SK-N-MC (cell line): ENCODE results near the gene CEP72.
"Not testable (repeated sequence)": the region's sequence is repeated elsewhere in the genome, so short reads cannot be mapped to it uniquely, and the experiment has no call there.

Source experiments
- EZH2 ChIP-seq: fragments of 200-600 bp; sonication (generic); IDR thresholded peaks from one replicate; pipeline ENCODE4 v1.6.1; 2017; ENCODE audit warnings: antibody characterized with exemption
- FOXP2 ChIP-seq: optimal IDR thresholded peaks from 2 replicates; pipeline ENCODE3; 2011; ENCODE audit warnings: mild to moderate bottlenecking, moderate library complexity; ENCODE audit not compliant: insufficient read depth; ENCODE audit errors: extremely low read length, control extremely low read depth
- POLR2AphosphoS5 ChIP-seq: IDR thresholded peaks from 2 replicates; pipeline ENCODE4 v1.6.1; 2012; ENCODE audit warnings: mild to moderate bottlenecking, low read depth, low read length, borderline replicate concordance

DNA sequence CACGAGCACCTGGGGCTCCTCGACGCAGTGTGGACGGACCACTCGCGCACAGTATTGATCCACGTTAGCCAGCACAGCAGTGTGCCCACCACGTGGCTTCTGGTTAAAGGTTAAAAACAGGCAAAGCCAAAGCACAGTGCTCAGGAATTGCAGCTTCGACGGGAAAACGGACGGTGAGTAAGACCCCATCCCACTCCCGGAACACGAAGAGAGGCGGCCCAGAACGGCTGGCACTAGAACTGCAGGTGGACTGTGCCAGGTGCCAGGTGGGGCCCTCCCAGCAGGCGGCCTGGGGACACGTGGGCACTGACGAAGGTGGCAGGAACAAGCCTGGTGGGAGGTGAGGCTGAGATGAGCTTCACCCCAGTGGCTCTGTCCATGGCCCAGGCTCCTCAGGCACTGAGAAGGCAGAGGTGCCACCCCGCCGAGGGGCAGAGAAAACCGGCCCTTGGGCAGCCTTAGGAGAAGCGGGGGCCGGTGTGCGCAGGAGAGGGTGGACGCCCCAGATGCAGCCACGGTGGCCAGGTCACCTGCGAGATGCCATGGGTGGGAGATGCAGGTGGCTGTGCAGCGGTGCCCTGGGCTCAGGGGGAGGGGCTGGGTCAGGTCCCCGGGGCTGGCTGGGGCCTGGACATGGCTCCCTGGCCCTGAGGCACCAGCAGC, 76.3 kb downstream of the CEP72 start:
- TF ChIP-seq EZH2, FOXP2, POLR2AphosphoS5: not testable (repeated sequence)
